AG08396 (cell line): ENCODE results near the gene OTOP2.

Experiments
- DNase-seq: peaks from one replicate; pipeline ENCODE4 v3.0.0; 2012; ENCODE audit warnings: low spot score, mixed read lengths

The OTOP2 gene

GRCh38 chr17:74924250-74924948, at the start of gene OTOP2:
Gene OTOP2 (plus strand): TSS chr17:74924273. CDS start chr17:74924633, 360 bp downstream.
- no peak for DNase-seq

- DNase-seq: no peak
Measured at GRCh38 chr17:74874615-74875037, 49.4 kb upstream of the OTOP2 start.

GRCh38 chr17:74875155-74875976, 48.7 kb upstream of the OTOP2 start:
- no peak for DNase-seq

GRCh38 chr17:74875977-74876593, 48.0 kb upstream of the OTOP2 start:
- DNase-seq: no peak

GRCh38 chr17:74877592-74878548, 46.2 kb upstream of the OTOP2 start:
- DNase-seq: no peak

- no peak for DNase-seq
Measured at GRCh38 chr17:74878658-74879057, 45.4 kb upstream of the OTOP2 start.

- no peak for DNase-seq
Measured at GRCh38 chr17:74879308-74879707, 44.8 kb upstream of the OTOP2 start.

- no peak for DNase-seq
Measured at GRCh38 chr17:74881073-74881472, 43.0 kb upstream of the OTOP2 start.

GRCh38 chr17:74882517-74883240, 41.4 kb upstream of the OTOP2 start:
- no peak for DNase-seq

- no peak for DNase-seq
Measured at GRCh38 chr17:74883241-74883745, 40.8 kb upstream of the OTOP2 start.

- DNase-seq: no peak
Measured at GRCh38 chr17:74888469-74888868, 35.6 kb upstream of the OTOP2 start.

GRCh38 chr17:74890554-74890953, 33.5 kb upstream of the OTOP2 start:
- DNase-seq: no peak

GRCh38 chr17:74892013-74892841, 31.8 kb upstream of the OTOP2 start:
- DNase-seq: no peak

- no peak for DNase-seq
Measured at GRCh38 chr17:74892974-74893911, 30.8 kb upstream of the OTOP2 start, which contains the start of gene FADS6. Gene FADS6 (minus strand): TSS chr17:74893633. CDS start chr17:74893595, 38 bp downstream.

GRCh38 chr17:74893936-74894671, 30.0 kb upstream of the OTOP2 start:
- DNase-seq: no peak

GRCh38 chr17:74898376-74898946, 25.6 kb upstream of the OTOP2 start:
- DNase-seq: no peak

- no peak for DNase-seq
Measured at GRCh38 chr17:74900208-74900607, 23.9 kb upstream of the OTOP2 start.
